Thyroid gland (tissue), 4 donors: ENCODE data around the gene MORN4.

Experiments used
- POLR2A ChIP-seq, 2 donors: fragments of 450-650 bp; IDR thresholded peaks; one replicate each; pipeline ENCODE4 v1.6.1; 2017; ENCODE audit warnings: antibody characterized with exemption in 2 of 2, mild to moderate bottlenecking in 2 of 2, moderate library complexity in 1 of 2
- TF ChIP-seq, protein P1 (sequence below), 6 experiments: fragments of 200-600 bp in 3 of 6; fragments of 450-650 bp in 3 of 6; sonication (generic) in 3 of 6; IDR thresholded peaks; one replicate each; pipeline ENCODE4 v1.5.1; 2016 to 2019; ENCODE audit warnings: antibody characterized with exemption in 6 of 6, mild to moderate bottlenecking in 2 of 6, inconsistent platforms in 1 of 6, moderate library complexity in 1 of 6

DNA sequence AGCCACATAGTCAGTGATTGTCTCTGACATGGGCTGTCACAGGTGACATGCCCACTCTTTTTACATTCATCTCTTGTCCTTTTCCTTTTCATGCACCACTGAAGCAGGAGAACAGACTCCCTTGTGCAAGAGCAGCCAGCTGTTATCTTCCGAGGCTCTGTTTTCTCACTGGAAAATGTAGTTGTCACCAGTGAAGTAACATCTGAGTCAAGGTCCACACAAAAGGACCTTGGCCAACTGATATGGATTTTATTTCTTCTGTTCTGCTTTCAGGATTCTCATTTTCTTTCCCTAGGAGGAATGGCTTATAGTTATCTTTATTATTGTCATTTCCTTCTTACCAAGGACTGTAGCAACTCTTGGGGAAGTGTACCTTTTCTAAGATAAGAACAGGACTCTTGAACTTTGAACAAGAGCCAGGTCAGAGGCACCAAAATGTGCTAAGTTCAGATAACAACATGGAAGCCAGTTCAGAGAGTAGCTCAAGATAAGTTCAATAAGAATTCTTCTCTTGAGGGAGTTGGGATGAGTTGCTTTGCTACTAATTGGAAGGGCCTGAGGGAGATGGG, 31.1 kb upstream of the MORN4 start:
- TF ChIP-seq, protein P1, sequence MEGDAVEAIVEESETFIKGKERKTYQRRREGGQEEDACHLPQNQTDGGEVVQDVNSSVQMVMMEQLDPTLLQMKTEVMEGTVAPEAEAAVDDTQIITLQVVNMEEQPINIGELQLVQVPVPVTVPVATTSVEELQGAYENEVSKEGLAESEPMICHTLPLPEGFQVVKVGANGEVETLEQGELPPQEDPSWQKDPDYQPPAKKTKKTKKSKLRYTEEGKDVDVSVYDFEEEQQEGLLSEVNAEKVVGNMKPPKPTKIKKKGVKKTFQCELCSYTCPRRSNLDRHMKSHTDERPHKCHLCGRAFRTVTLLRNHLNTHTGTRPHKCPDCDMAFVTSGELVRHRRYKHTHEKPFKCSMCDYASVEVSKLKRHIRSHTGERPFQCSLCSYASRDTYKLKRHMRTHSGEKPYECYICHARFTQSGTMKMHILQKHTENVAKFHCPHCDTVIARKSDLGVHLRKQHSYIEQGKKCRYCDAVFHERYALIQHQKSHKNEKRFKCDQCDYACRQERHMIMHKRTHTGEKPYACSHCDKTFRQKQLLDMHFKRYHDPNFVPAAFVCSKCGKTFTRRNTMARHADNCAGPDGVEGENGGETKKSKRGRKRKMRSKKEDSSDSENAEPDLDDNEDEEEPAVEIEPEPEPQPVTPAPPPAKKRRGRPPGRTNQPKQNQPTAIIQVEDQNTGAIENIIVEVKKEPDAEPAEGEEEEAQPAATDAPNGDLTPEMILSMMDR (IDR thresholded peaks at IDR 0.05): no peak
- TF ChIP-seq POLR2A (IDR thresholded peaks at IDR 0.05): no peak
